ENCODE data around the gene SKOR1. TPM values are rescaled to one million over a fixed set of nuclear protein-coding genes. Genes with fewer than 3 reads are reported as not detected.

The SKOR1 gene
- total and polyA plus RNA-seq, 3 donors from 2014 or later = 1.1 to 2.2 (median 1.3) TPM

DNA sequence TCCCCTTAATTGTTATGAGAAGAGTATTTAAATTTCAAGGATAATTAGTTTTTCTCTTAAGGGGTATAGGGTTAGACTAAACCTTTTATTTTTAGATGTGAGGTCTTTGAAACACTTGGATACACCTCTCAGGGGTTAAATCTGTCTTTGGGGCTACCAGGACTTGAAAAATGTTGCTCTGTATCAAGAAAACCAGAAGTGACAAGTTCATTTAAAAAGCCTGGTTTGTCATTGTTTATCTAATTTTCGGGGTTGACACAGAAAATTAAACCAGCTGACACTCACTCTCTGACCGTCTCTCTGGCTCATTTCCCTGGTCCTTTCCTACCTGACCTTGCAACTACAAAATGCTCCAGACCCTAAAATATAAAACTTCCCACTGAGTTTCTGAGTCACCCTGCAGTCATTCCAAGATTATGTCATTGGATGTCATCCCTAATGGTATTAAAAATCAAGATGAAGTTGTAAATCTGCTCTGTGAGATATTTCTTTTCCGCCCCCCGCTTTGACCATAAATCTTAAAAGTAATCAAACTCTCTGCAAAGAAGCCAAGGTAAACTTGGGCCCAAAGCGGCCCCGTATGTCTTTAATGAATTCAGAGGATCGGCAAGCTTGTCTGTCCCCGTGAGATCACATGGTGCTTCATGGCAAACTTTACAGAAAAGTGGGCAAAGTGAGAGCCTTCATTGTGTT, 32.9 kb upstream of the SKOR1 start:
- no peaks in the 10 kb centered on the region for H3K4me1 ChIP-seq
- no peak overlapping the region for H3K27ac ChIP-seq
- no peaks in the 10 kb centered on the region for H3K9me3 ChIP-seq
- no peak overlapping the region for H3K4me3 ChIP-seq
- intact Hi-C loops (cut with DNase I; ENCODE audit: low total_unique reads) = no loop called here
- TF ChIP-seq POLR2A (IDR thresholded peaks at IDR 0.05) = no peak
- TF ChIP-seq, protein P1, sequence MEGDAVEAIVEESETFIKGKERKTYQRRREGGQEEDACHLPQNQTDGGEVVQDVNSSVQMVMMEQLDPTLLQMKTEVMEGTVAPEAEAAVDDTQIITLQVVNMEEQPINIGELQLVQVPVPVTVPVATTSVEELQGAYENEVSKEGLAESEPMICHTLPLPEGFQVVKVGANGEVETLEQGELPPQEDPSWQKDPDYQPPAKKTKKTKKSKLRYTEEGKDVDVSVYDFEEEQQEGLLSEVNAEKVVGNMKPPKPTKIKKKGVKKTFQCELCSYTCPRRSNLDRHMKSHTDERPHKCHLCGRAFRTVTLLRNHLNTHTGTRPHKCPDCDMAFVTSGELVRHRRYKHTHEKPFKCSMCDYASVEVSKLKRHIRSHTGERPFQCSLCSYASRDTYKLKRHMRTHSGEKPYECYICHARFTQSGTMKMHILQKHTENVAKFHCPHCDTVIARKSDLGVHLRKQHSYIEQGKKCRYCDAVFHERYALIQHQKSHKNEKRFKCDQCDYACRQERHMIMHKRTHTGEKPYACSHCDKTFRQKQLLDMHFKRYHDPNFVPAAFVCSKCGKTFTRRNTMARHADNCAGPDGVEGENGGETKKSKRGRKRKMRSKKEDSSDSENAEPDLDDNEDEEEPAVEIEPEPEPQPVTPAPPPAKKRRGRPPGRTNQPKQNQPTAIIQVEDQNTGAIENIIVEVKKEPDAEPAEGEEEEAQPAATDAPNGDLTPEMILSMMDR (IDR thresholded peaks at IDR 0.05) = no peak
- no peak for DNase-seq
- WGBS, 2 donors = 73 to 82% methylated on average over 8 of the region's 8 CpGs
- no peaks in the 10 kb centered on the region for H3K36me3 ChIP-seq (ENCODE audit: low read depth, missing control alignments)
- H3K27me3 ChIP-seq = no peaks in the 10 kb centered on the region

DNA sequence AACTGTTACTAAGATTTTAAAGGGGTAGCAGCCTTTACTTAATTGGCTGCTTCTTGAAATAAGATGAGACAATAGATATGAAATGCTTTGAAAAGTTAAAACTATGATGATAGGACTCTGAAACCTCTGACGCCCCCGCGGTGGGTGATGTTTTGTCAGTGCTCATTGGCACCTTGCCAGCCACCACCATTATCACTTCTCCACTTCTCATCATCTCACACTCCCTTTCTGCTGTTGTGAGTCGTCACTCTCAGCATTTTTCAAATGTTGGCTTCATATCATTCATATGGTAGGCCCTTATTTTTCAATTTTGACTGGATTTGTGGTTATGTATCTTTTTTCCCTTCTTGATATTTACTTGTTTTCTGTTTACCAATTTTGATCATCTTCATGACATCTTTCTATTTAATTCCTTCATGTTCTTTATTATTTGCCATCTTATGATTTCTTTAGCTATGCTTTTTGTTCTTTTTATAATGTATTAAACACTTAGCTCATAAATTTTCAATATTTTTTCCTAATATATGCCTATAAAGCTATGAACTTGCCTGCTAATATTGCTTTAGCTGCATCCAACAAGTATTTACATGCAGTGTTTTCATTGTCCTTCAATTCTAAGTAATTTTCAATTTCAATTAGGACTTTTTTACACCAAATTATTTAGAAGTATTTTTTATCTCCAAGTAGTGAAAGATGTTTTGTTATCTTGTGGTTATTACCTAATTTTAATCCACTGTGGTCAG, 30.3 kb upstream of the SKOR1 start:
- Histone ChIP-seq H3K4me3 (no peak overlapping the region), H3K36me3 (ENCODE audit: low read depth, missing control alignments) (no peaks in the 10 kb centered on the region), H3K9me3 (no peaks in the 10 kb centered on the region), H3K27ac (no peak overlapping the region), H3K4me1 (no peaks in the 10 kb centered on the region), H3K27me3 (no peaks in the 10 kb centered on the region)
- TF ChIP-seq POLR2A (IDR thresholded peaks at IDR 0.05) = no peak
- TF ChIP-seq, protein P1 (IDR thresholded peaks at IDR 0.05) = no peak
- no peak for DNase-seq
- 74 to 86% methylated on average over 4 of the region's 4 CpGs for WGBS, 2 donors
- intact Hi-C loops (cut with DNase I; ENCODE audit: low total_unique reads) = no loop called here

DNA sequence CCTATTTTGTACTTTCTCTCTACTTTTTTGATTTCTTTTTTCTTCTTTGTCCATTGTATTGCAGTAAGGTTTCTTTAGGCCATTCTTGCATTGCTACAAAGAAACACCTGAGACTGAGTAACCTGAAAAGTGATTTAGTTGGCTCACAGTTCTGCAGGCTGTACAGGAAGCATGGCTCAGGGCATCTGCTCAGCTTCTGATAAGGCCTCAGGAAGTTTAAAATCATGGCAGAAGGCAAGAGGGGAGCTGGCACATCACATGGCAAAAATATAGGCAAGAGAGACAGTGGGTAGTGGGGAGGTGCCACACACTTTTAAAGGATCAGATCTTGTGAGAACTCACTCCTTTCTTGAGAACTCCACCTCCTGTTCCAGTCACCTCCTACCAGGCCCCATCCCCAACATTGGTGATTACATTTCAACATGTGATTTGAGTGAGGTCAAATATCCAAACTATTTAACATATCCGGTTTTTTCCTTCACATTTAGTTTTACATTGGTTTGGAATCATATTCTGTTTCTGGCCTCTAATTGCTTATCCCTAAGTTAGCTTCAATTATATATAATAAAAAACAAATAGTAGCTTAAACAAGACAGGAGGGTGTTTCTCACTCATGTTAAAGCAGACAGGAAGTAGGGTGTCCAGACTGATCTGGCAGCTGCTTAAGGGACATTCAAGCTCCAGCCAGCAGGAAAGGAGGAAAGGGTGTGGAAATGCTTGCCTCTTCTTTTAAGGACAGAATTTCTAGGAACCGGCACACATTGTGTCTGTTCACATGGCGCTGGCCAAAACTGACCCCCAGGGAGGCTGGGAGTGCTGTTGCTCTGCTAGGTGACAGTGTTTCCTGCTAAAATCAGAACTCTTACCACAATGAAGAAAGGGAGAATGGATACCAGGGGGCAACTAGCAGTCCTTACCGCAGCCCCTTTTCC, 28.8 kb upstream of the SKOR1 start:
- H3K27ac ChIP-seq = no peak overlapping the region
- no peaks in the 10 kb centered on the region for H3K4me1 ChIP-seq
- no peak for DNase-seq
- intact Hi-C loops (cut with DNase I; ENCODE audit: low total_unique reads) = no loop called here
- no peaks in the 10 kb centered on the region for H3K27me3 ChIP-seq
- whole genome bisulfite sequencing, 2 donors = 69 to 75% methylated on average over 4 of the region's 4 CpGs
- TF ChIP-seq, protein P1 (IDR thresholded peaks at IDR 0.05) = no peak
- no peak for TF ChIP-seq POLR2A (IDR thresholded peaks at IDR 0.05)
- no peak overlapping the region for H3K4me3 ChIP-seq
- no peaks in the 10 kb centered on the region for H3K36me3 ChIP-seq (ENCODE audit: low read depth, missing control alignments)
- no peaks in the 10 kb centered on the region for H3K9me3 ChIP-seq

GRCh38 chr15:67799801-67800205, 25.5 kb upstream of the SKOR1 start:
- Histone ChIP-seq H3K36me3 (ENCODE audit: low read depth, missing control alignments) (no peaks in the 10 kb centered on the region), H3K4me3 (no peak overlapping the region), H3K9me3 (no peaks in the 10 kb centered on the region), H3K27me3 (no peaks in the 10 kb centered on the region), H3K4me1 (peaks cover 7% of the 10 kb centered on the region), H3K27ac (no peak overlapping the region)
- no peak for DNase-seq
- TF ChIP-seq, protein P1 (IDR thresholded peaks at IDR 0.05) = no peak
- no peak for TF ChIP-seq POLR2A (IDR thresholded peaks at IDR 0.05)
- intact Hi-C loops (cut with DNase I; ENCODE audit: low total_unique reads) = no loop called here
- 50 to 68% methylated on average over 6 of the region's 6 CpGs for WGBS, 2 donors
